ENCODE measurements around the gene WNT3A.

DNA sequence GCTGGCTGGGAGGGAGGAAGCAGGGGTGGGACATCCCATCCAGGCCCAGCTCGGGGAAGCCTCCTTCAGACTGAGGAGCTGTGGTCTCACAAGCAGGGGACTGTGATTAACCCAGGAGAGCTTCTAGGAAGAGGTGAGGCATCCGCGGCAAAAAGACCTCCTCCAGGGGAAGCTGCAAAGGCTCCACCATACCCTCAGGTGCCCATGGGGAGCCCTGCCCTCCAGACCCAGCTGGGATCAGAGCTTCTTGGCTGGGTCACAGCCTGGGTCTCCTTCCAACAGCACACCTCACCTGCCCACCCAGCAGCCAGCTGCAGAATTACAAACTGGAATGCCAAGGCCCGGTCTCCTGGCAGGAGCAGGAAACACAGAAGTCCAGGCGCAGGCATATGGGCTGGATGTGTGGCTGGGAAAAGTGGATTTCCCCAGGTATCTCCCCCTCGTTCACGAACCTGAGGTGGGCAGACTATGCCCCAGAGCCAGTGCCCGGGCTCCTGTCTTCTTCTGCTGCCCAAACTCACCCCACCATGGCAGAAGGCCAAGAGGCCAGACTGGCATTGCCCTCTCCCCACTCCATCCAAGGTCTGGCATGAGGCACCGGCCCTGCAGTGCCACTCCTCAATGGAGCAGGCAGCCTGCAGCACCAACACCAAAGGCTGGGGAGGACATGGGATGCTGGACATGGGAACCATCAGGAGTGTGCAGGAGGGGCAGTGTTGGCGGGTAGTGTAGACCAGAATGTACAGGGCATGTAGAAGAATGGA, 60.3 kb downstream of the WNT3A start:
- TF ChIP-seq RARB (CRISPR knock-in tag; IDR thresholded peaks at IDR 0.05) (no peak), ZNF70 (CRISPR knock-in tag; IDR thresholded peaks at IDR 0.05) (no peak), ZFP30 (CRISPR knock-in tag; IDR thresholded peaks at IDR 0.05) (no peak), ZFP3 (CRISPR knock-in tag; IDR thresholded peaks at IDR 0.05) (no peak), CSDC2 (CRISPR knock-in tag; IDR thresholded peaks at IDR 0.05) (no peak), GLIS3 (CRISPR knock-in tag; IDR thresholded peaks at IDR 0.05) (no peak)
- TF ChIP-seq, protein P1, sequence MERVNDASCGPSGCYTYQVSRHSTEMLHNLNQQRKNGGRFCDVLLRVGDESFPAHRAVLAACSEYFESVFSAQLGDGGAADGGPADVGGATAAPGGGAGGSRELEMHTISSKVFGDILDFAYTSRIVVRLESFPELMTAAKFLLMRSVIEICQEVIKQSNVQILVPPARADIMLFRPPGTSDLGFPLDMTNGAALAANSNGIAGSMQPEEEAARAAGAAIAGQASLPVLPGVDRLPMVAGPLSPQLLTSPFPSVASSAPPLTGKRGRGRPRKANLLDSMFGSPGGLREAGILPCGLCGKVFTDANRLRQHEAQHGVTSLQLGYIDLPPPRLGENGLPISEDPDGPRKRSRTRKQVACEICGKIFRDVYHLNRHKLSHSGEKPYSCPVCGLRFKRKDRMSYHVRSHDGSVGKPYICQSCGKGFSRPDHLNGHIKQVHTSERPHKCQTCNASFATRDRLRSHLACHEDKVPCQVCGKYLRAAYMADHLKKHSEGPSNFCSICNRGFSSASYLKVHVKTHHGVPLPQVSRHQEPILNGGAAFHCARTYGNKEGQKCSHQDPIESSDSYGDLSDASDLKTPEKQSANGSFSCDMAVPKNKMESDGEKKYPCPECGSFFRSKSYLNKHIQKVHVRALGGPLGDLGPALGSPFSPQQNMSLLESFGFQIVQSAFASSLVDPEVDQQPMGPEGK (CRISPR knock-in tag; IDR thresholded peaks at IDR 0.05; ENCODE audit: borderline replicate concordance), result no peak
- TF ChIP-seq, protein P2, sequence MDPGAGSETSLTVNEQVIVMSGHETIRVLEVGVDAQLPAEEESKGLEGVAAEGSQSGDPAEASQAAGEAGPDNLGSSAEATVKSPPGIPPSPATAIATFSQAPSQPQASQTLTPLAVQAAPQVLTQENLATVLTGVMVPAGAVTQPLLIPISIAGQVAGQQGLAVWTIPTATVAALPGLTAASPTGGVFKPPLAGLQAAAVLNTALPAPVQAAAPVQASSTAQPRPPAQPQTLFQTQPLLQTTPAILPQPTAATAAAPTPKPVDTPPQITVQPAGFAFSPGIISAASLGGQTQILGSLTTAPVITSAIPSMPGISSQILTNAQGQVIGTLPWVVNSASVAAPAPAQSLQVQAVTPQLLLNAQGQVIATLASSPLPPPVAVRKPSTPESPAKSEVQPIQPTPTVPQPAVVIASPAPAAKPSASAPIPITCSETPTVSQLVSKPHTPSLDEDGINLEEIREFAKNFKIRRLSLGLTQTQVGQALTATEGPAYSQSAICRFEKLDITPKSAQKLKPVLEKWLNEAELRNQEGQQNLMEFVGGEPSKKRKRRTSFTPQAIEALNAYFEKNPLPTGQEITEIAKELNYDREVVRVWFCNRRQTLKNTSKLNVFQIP (CRISPR knock-in tag; IDR thresholded peaks at IDR 0.05; ENCODE audit: borderline replicate concordance, low read depth), result no peak
- TF ChIP-seq, protein P3, sequence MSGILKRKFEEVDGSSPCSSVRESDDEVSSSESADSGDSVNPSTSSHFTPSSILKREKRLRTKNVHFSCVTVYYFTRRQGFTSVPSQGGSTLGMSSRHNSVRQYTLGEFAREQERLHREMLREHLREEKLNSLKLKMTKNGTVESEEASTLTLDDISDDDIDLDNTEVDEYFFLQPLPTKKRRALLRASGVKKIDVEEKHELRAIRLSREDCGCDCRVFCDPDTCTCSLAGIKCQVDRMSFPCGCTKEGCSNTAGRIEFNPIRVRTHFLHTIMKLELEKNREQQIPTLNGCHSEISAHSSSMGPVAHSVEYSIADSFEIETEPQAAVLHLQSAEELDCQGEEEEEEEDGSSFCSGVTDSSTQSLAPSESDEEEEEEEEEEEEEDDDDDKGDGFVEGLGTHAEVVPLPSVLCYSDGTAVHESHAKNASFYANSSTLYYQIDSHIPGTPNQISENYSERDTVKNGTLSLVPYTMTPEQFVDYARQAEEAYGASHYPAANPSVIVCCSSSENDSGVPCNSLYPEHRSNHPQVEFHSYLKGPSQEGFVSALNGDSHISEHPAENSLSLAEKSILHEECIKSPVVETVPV (CRISPR knock-in tag; IDR thresholded peaks at IDR 0.05), result no peak
